Esophagus squamous epithelium (tissue), 5 donors: ENCODE measurements around the gene PRKCB. TPM values are rescaled to one million over a fixed set of nuclear protein-coding genes. Genes with fewer than 3 reads are reported as not detected.
"Not testable (repeated sequence)": the region's sequence is repeated elsewhere in the genome, so short reads cannot be mapped to it uniquely, and the experiment has no call there.

Experiments used
- DNase-seq: peaks from one replicate; lab custom pipeline; 2025; lab: John Stamatoyannopoulos, UW
- H3K27ac ChIP-seq, 4 donors: fragments of 200-600 bp; sonication (generic); one replicate each; pipeline ENCODE4 v1.5.1; 2016 to 2019; ENCODE audit warnings: mild to moderate bottlenecking in 1 of 4
- H3K27me3 ChIP-seq, 4 donors: fragments of 200-600 bp; sonication (generic); 1 replicate in 3 of 4; 2 replicates in 1 of 4; pipeline versions ENCODE4 v1.5.1 to v1.6.0; 2017 to 2021; ENCODE audit warnings: antibody characterized with exemption in 1 of 4
- H3K36me3 ChIP-seq, 3 donors: fragments of 200-600 bp; sonication (generic); one replicate each; pipeline ENCODE4 v1.5.1; 2016 to 2019
- H3K4me1 ChIP-seq, 3 donors: fragments of 200-600 bp; sonication (generic); one replicate each; pipeline ENCODE4 v1.5.1; 2017 to 2019
- H3K4me3 ChIP-seq, 4 donors: fragments of 200-600 bp; sonication (generic); 1 replicate in 3 of 4; 2 replicates in 1 of 4; pipeline ENCODE4 v1.5.1; 2016 to 2019; ENCODE audit warnings: mild to moderate bottlenecking in 2 of 4, moderate library complexity in 1 of 4
- H3K9me3 ChIP-seq, 3 donors: fragments of 200-600 bp; sonication (generic); one replicate each; pipeline ENCODE4 v1.5.1; 2016 to 2019
- CTCF ChIP-seq, 6 experiments: fragments of 450-650 bp in 4 of 6; fragments of 200-600 bp in 2 of 6; sonication (generic) in 2 of 6; IDR thresholded peaks; one replicate each; pipeline ENCODE4 v1.5.1; 2016 to 2019; ENCODE audit warnings: antibody characterized with exemption in 6 of 6, mild to moderate bottlenecking in 4 of 6, moderate library complexity in 4 of 6
- POLR2A ChIP-seq, 4 donors: fragments of 450-650 bp; IDR thresholded peaks; one replicate each; pipeline ENCODE4 v1.6.1; 2017; ENCODE audit warnings: antibody characterized with exemption in 4 of 4, mild to moderate bottlenecking in 4 of 4, moderate library complexity in 3 of 4
- WGBS, 2 donors: methylation state at CpG; one replicate each; pipeline ENCODE4 v1.1.5; 2018; 5-methylcytosine and 5-hydroxymethylcytosine counted together
- intact Hi-C: fragments of 100-400 bp; cut with DNase I; formaldehyde crosslinking; loops from one replicate; pipeline ENCODE4 v1.15.0; 2022
- total RNA-seq, 4 donors: library from RNA; depleted of rRNA; stranded (reverse); fragments of >200 nt; gene quantifications; one replicate each; pipeline ENCODE4 v1.1.0, GENCODE V29; 2016
- donor health status: DM: yes; HTN: yes; CAD: no.

The PRKCB gene
- total RNA-seq, 4 donors from 2014 or later: 0.38 to 4.0 (median 1.7) TPM

DNA sequence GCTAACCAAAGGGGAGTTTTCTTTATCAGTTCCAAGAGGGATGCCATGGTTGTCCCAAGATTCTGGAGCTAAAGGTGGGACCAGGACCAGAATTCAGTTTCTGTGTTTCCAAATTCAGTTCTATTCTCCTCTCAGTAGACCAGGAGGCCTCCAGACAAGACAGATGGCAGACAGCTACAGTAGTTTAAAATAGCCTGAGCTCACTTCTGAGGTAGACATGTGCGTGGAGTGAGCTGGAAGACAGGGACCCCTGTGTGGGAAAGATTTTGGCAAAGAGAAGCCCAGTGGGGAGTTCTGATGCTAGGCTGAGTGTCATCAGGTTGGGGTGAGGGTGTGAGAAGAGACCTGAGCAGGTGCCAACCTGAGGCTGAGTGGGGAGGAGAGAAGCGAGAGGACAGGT, 95.4 kb downstream of the PRKCB start:
- Histone ChIP-seq H3K27me3 (no peaks in the 10 kb centered on the region), H3K36me3 (no peaks in the 10 kb centered on the region), H3K4me3 (no peak overlapping the region), H3K9me3 (no peaks in the 10 kb centered on the region), H3K27ac (no peak overlapping the region), H3K4me1 (no peaks in the 10 kb centered on the region)
- TF ChIP-seq POLR2A (IDR thresholded peaks at IDR 0.05): no peak
- TF ChIP-seq CTCF (IDR thresholded peaks at IDR 0.05): no peak
- intact Hi-C loops: no loop called here
- 55 to 92% methylated on average over 2 of the region's 2 CpGs for WGBS, 2 donors
- DNase-seq: no peak

GRCh38 chr16:23933650-23934049, 97.9 kb downstream of the PRKCB start:
- H3K4me3 ChIP-seq, H3K27ac ChIP-seq, H3K27me3 ChIP-seq, DNase-seq, H3K4me1 ChIP-seq, H3K9me3 ChIP-seq, intact Hi-C loops, H3K36me3 ChIP-seq: not testable (repeated sequence)
- 65 to 75% methylated on average over 2 of the region's 2 CpGs for WGBS, 2 donors

- Histone ChIP-seq H3K36me3 (no peaks in the 10 kb centered on the region), H3K27me3 (no peaks in the 10 kb centered on the region), H3K4me1 (no peaks in the 10 kb centered on the region), H3K27ac (no peak overlapping the region), H3K4me3 (no peak overlapping the region), H3K9me3 (no peaks in the 10 kb centered on the region)
- TF ChIP-seq POLR2A (IDR thresholded peaks at IDR 0.05): no peak
- TF ChIP-seq CTCF (IDR thresholded peaks at IDR 0.05): no peak
- 70 to 78% methylated on average over 8 of the region's 8 CpGs for WGBS, 2 donors
- intact Hi-C loops: no loop called here
- no peak for DNase-seq
Measured at GRCh38 chr16:23934610-23935236, 98.9 kb downstream of the PRKCB start.

DNA sequence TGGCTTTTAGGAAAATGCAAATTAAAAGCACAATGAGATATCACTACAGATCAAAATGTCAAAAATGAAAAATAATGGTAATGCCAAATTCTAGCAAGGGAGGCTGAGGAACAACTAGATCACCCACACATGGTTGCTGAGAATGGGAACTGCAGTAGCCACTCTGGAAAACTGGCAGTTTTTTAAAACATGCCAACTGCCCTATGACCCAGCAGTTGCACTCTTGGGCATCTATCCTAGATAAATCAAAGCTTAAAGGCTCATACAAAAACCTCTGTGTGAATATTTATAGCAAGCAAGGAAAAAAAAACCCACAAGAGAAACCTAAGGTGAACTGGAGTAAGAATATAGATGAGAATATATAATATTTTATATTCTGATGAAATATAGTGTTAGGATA, 104.3 kb downstream of the PRKCB start:
- no peaks in the 10 kb centered on the region for H3K27me3 ChIP-seq
- H3K4me1 ChIP-seq: no peaks in the 10 kb centered on the region
- H3K27ac ChIP-seq: no peak overlapping the region
- H3K4me3 ChIP-seq: no peak overlapping the region
- intact Hi-C loops: no loop called here
- DNase-seq: no peak
- H3K36me3 ChIP-seq: no peaks in the 10 kb centered on the region
- TF ChIP-seq CTCF (IDR thresholded peaks at IDR 0.05): no peak
- TF ChIP-seq POLR2A (IDR thresholded peaks at IDR 0.05): no peak
- H3K9me3 ChIP-seq: no peaks in the 10 kb centered on the region

DNA sequence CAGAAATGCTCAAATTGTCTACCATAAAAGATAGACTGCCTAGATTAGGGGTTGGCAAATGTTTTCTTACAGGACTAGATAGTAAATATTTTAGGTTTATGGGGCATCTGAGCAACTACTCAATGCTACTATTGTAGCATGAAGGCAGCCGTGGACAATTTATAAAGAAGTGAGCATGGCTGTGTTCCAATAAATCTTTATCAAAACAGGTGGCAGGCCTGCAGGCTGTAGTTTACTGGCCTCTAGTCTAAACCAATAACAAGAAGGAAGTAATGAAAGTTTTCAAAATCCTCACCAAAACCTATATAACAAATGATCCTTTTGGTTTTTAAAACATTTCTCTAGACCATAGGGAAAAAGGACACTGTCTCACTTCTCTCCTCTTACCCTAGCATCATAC, 105.2 kb downstream of the PRKCB start:
- Histone ChIP-seq H3K36me3 (no peaks in the 10 kb centered on the region), H3K9me3 (no peaks in the 10 kb centered on the region), H3K4me3 (no peak overlapping the region), H3K27ac (no peak overlapping the region), H3K4me1 (no peaks in the 10 kb centered on the region), H3K27me3 (no peaks in the 10 kb centered on the region)
- DNase-seq: no peak
- TF ChIP-seq POLR2A (IDR thresholded peaks at IDR 0.05) (no peak), CTCF (IDR thresholded peaks at IDR 0.05) (no peak)
- WGBS, 2 donors: 50 to 60% methylated on average over 1 of the region's 1 CpG
- intact Hi-C loops: no loop called here
